ENCODE measurements around the gene DCDC1. TPM values are rescaled to one million over a fixed set of nuclear protein-coding genes. Genes with fewer than 3 reads are reported as not detected.

Gene DCDC1
- total and polyA plus RNA-seq, 12 donors = 0.01 to 0.18 (median 0.09) TPM; not detected in 9

DNA sequence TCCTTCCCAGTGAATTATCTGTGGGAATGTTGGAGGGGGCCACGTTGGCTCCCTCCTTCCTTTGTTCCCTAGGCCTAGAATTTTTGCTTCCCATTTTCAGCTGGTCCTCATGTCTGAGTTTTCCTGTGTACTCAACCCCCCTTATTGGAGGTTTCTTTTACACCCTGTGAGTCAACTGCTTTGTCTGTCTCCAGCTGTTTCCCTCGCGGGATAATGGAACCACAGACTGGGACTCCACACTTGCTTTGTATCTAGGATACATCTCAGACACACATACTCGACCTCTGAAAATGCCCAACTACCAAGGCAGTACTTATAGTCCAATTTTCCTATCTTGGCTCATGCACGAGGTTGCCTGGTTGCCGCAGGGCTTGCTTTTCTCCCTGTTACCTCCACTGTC, 430.7 kb downstream of the DCDC1 start:
- DNase-seq (no peak), ATAC-seq (no peak)
- peaks cover 0 to 4% (median 0%) of the 10 kb centered on the region in 7 donors for H3K27me3 ChIP-seq
- H3K4me1 ChIP-seq = peaks cover 0 to 8% (median 0%) of the 10 kb centered on the region in 9 donors
- no peak for TF ChIP-seq CTCF (IDR thresholded peaks at IDR 0.05)
- H3K4me3 ChIP-seq = no peak overlapping the region
- no peaks in the 10 kb centered on the region for H3K36me3 ChIP-seq
- H3K9me3 ChIP-seq = peaks cover 0 to 20% (median 0%) of the 10 kb centered on the region in 11 donors
- WGBS, 2 donors = 59 to 65% methylated on average over 6 of the region's 6 CpGs
- intact Hi-C loops (cut with DNase I) = no loop called here
- H3K27ac ChIP-seq = no peak overlapping the region

DNA sequence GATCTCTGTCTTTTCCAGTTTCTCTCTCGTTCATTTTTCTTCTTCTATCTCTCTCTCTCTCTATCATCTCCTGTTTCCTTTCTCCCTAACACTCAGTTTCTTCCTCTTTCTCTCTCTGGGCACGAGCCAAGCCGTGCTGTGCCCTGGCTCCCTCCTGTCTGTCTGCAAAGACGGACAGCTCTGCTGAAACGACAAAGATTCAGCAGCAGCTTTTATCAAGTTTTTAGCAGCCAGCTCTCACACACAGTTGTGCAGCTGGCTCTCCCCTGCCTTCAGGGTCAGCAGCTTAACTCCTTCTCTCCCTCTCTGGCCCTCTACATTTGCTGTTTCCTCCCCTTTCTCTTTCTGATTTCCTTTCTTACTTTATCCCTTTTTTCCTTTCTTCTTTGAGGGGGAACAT, 431.4 kb downstream of the DCDC1 start:
- Histone ChIP-seq H3K27me3 (peaks cover 0 to 4% (median 0%) of the 10 kb centered on the region in 7 donors), H3K27ac (no peak overlapping the region), H3K36me3 (no peaks in the 10 kb centered on the region), H3K4me1 (peaks cover 0 to 8% (median 0%) of the 10 kb centered on the region in 9 donors), H3K9me3 (peaks cover 0 to 20% (median 0%) of the 10 kb centered on the region in 11 donors), H3K4me3 (no peak overlapping the region)
- TF ChIP-seq CTCF (IDR thresholded peaks at IDR 0.05) = no peak
- intact Hi-C loops (cut with DNase I) = no loop called here
- WGBS, 2 donors = 8 to 9% methylated on average over 5 of the region's 5 CpGs
- no peak for DNase-seq
- no peak for ATAC-seq

- WGBS, 2 donors = 55 to 57% methylated on average over 2 of the region's 2 CpGs
- intact Hi-C loops (cut with DNase I) = no loop called here
- no peaks in the 10 kb centered on the region for H3K36me3 ChIP-seq
- DNase-seq (no peak), ATAC-seq (no peak)
- no peak overlapping the region for H3K27ac ChIP-seq
- no peak for TF ChIP-seq CTCF (IDR thresholded peaks at IDR 0.05)
- H3K27me3 ChIP-seq = peaks cover 0 to 4% (median 0%) of the 10 kb centered on the region in 7 donors
- H3K4me3 ChIP-seq = no peak overlapping the region
- H3K4me1 ChIP-seq = peaks cover 0 to 8% (median 0%) of the 10 kb centered on the region in 9 donors
- peaks cover 0 to 20% (median 0%) of the 10 kb centered on the region in 11 donors for H3K9me3 ChIP-seq
These were observed 433.0 kb downstream of the DCDC1 start for GRCh38 chr11:30936491-30936890.

- ATAC-seq = no peak
- intact Hi-C loops (cut with DNase I) = no loop called here
- DNase-seq = no peak
These were observed 433.7 kb downstream of the DCDC1 start for GRCh38 chr11:30935861-30936260.

More at GRCh38 chr11:30935861-30936260, 433.7 kb downstream of the DCDC1 start:
- TF ChIP-seq CTCF (IDR thresholded peaks at IDR 0.05) = no peak
- WGBS, 2 donors = 72 to 80% methylated on average over 2 of the region's 2 CpGs
- Histone ChIP-seq H3K4me3 (no peak overlapping the region), H3K27ac (no peak overlapping the region), H3K9me3 (peaks cover 0 to 16% (median 0%) of the 10 kb centered on the region in 11 donors), H3K27me3 (peaks cover 0 to 4% (median 0%) of the 10 kb centered on the region in 7 donors), H3K36me3 (no peaks in the 10 kb centered on the region), H3K4me1 (peaks cover 0 to 8% (median 0%) of the 10 kb centered on the region in 9 donors)

All from heart right ventricle (tissue), 16 donors.